HEK293 (cell line): ENCODE measurements around the gene LCN12.

ENCODE experiments used
- BCL11B ChIP-seq: fragments of 450-650 bp; formaldehyde crosslinking; IDR thresholded peaks from 2 replicates; pipeline ENCODE4 v1.5.1; 2016; ENCODE audit warnings: low read depth, missing biosample characterization, missing genetic modification characterization
- KLF16 ChIP-seq: fragments of 450-650 bp; formaldehyde crosslinking; IDR thresholded peaks from 2 replicates; pipeline ENCODE4 v1.5.1; 2017; ENCODE audit warnings: missing biosample characterization, missing genetic modification characterization
- ZNF350 ChIP-seq: fragments of 450-650 bp; formaldehyde crosslinking; IDR thresholded peaks from 2 replicates; pipeline ENCODE4 v1.5.0; 2017; ENCODE audit warnings: missing biosample characterization, mild to moderate bottlenecking, missing genetic modification characterization
- ZNF404 ChIP-seq: fragments of 450-650 bp; formaldehyde crosslinking; IDR thresholded peaks from 2 replicates; pipeline ENCODE4 v1.5.1; 2017; ENCODE audit warnings: missing biosample characterization, missing genetic modification characterization
- ZNF558 ChIP-seq: fragments of 450-650 bp; formaldehyde crosslinking; IDR thresholded peaks from 2 replicates; pipeline ENCODE4 v1.5.1; 2016; ENCODE audit warnings: missing biosample characterization, missing genetic modification characterization
- ZNF629 ChIP-seq: fragments of 450-650 bp; formaldehyde crosslinking; IDR thresholded peaks from 2 replicates; pipeline ENCODE4 v1.5.1; 2017; ENCODE audit warnings: missing biosample characterization, missing genetic modification characterization
- TF ChIP-seq, protein P1 (sequence below): fragments of 450-650 bp; formaldehyde crosslinking; IDR thresholded peaks from 2 replicates; pipeline ENCODE4 v1.5.1; 2016; ENCODE audit warnings: missing biosample characterization, missing genetic modification characterization

DNA sequence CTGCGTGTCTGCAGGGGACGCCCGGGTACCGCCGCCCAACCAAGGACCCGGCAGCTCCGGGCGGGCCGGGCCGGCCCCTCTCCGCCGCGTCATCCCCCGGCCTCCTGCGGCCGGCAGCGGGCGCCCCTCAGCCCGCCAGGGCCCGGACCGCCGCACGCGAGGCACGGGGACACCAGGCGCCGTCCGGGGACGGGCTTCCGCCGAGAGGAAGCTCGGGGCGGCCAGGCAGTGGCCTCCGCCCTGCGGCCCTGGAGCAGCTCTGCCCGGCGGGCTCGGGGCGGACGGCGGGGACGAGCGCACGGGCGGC lies 7.9 kb upstream of the LCN12 start:
- TF ChIP-seq, protein P1, sequence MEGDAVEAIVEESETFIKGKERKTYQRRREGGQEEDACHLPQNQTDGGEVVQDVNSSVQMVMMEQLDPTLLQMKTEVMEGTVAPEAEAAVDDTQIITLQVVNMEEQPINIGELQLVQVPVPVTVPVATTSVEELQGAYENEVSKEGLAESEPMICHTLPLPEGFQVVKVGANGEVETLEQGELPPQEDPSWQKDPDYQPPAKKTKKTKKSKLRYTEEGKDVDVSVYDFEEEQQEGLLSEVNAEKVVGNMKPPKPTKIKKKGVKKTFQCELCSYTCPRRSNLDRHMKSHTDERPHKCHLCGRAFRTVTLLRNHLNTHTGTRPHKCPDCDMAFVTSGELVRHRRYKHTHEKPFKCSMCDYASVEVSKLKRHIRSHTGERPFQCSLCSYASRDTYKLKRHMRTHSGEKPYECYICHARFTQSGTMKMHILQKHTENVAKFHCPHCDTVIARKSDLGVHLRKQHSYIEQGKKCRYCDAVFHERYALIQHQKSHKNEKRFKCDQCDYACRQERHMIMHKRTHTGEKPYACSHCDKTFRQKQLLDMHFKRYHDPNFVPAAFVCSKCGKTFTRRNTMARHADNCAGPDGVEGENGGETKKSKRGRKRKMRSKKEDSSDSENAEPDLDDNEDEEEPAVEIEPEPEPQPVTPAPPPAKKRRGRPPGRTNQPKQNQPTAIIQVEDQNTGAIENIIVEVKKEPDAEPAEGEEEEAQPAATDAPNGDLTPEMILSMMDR (tag by site-specific recombination) = 0 out of 2 replicates have a peak, but pooled peaks have one; percentile 3
- TF ChIP-seq ZNF350 (tag by site-specific recombination) (no peak), ZNF558 (no peak), KLF16 (tag by site-specific recombination) (no peak), ZNF404 (tag by site-specific recombination) (no peak), ZNF629 (tag by site-specific recombination) (no peak), BCL11B (tag by site-specific recombination) (no peak)
